ENCODE measurements around the gene KRT17.

The KRT17 gene

DNA sequence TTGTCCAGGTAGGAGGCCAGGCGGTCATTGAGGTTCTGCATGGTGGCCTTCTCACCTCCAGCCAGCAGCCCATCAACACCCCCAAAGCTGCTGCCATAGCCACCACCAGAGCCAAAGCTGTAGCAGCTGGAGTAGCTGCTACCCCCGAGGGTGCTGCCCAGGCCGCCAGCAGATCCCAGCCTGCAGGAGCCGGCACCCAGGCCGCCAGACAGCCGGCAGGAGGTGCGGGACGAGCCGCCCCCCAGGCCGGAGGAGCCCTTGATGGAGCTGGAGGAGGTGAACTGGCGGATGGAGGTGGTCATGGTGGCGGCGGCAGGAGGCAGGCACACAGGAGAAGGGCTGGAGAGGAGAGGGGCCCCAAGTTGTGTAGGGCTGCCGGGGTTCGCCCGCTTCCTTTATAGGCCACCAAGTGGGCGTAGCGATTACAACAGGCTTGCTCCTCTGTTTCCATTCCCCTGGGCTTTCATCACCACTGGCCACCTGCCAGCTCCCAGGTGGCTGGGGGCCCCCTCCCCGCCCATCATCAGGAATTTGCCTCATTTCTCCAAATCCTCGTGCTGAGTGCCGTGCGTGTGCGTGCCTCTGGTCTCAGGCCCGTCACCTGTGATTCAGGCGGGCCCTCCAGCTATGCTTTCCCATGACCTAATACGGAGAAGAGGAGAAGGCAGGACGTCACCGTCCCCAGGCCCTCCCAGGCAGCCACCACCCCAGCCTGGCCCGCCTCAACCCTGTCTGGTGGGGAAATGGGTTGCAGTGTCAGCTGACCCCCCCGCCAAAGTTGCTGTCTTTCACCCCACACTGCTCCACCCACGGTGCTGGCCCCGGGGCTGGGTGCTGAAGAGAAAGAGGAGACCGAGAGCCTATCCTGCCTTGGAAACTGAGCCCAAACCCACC lies at the start of gene KRT17:
Gene KRT17, minus strand, starts transcription at position 368 of the 894 bp plus-strand sequence. Its CDS starts 66 bp downstream, at position 302.
- H3K4me1 Mint-ChIP-seq (ENCODE audit: low read depth) = no peaks in the 10 kb centered on the region
- no peak within 1 kb of the TSS for H3K4me3 Mint-ChIP-seq
- H3K9me3 Mint-ChIP-seq = no peaks in the 10 kb centered on the region
- no peaks in the 10 kb centered on the region for H3K27me3 Mint-ChIP-seq (ENCODE audit: low read depth)
- no peak within 1 kb of the TSS for H3K27ac Mint-ChIP-seq
- no peaks in the 10 kb centered on the region for H3K36me3 Mint-ChIP-seq (ENCODE audit: low read depth)

DNA sequence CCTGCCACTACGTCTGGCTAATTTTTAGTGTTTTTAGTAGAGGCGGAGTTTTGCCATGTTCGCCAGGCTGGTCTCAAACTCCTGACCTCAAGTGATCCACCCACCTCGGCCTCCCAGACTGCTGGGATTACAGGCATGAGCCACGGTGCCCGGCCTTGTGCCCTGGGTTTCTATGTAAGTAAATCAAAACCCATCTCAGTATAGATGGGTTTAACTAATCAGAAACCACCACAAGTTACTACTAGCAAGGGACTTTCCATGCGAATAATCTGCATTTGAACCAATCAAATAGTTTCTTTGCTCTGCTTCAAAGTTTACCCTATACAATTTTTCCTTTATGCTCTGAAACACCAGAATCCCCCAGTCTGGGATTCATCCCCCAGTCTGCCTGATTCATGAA lies 47.8 kb upstream of the KRT17 start:
- Mint-ChIP-seq H3K4me3 (no peak overlapping the region), H3K27me3 (ENCODE audit: low read depth) (no peaks in the 10 kb centered on the region), H3K4me1 (ENCODE audit: low read depth) (peaks cover 42% of the 10 kb centered on the region), H3K27ac (peak overlapping the region; percentile 42), H3K9me3 (no peaks in the 10 kb centered on the region), H3K36me3 (ENCODE audit: low read depth) (peaks cover 5% of the 10 kb centered on the region)

DNA sequence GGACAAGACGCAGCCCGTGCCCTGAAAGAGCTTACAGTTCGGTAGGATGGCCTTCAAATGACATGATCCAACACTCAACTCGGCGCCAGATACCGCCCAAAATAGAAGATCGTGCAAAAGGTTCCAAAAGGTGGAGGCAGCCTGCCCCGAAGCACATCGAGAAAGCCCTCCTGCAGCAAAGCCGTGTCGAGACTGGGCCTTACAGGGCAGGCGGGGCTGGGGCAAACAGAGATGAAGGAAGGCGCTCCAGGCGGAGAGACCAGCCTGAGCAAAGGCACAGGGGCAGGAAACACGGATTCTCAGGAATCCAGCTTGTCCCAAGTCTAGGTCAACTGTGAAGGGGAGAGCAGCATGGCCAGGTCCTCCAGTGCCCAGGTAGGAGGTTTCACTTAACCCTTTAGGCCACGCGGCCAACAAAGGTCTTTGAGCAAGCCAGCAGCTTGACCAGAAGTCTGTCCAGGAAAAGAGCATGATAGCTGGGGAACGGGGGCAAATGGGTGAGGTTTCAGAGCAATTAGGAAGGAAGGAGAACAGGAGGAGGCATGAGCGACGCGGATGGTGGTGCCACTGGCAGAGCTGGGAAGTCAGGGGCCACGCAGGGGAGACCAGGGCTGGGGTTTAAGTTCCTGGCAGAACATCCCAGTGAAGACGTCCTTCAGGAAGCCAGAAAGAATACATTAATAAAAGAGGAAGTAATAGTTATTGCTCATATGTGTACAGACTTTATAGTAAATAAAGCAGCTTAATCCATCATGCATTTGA lies 43.1 kb upstream of the KRT17 start:
- Mint-ChIP-seq H3K27ac (peak overlapping the region; percentile 94), H3K27me3 (ENCODE audit: low read depth) (peaks cover 10% of the 10 kb centered on the region), H3K4me3 (peak overlapping the region; percentile 73), H3K9me3 (no peaks in the 10 kb centered on the region), H3K4me1 (ENCODE audit: low read depth) (peaks cover 38% of the 10 kb centered on the region), H3K36me3 (ENCODE audit: low read depth) (peaks cover 3% of the 10 kb centered on the region)

DNA sequence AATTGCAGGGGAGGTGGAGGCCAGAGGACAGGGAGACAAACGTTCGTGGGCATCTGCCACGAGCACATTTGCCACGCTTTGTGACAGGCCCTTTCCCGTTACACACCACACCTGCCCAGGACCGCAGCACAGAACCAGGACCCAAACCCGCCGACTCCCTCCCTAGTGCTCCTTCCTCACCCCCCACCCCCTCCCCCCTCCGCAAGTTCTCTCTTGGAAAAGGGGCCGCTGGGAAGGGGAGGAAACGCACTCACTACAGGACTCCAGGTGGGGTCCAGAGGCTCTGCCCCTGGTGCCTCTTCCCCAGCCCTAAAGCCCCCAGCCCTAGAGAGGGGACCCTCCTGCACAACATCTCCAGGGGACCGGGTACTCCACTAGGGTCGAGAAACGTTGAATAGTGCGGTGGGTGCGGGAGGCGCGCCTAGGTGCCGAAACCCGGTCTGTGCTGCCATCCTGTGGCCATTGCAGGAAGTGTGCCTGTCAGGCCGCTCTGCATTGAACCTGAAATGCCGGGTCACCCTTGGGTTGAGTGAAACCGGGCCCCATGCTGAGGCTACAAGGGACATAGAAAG lies 42.4 kb upstream of the KRT17 start:
- peak overlapping the region; percentile 94 for H3K27ac Mint-ChIP-seq
- no peaks in the 10 kb centered on the region for H3K9me3 Mint-ChIP-seq
- peaks cover 3% of the 10 kb centered on the region for H3K36me3 Mint-ChIP-seq (ENCODE audit: low read depth)
- peaks cover 10% of the 10 kb centered on the region for H3K27me3 Mint-ChIP-seq (ENCODE audit: low read depth)
- peak overlapping the region; percentile 75 for H3K4me3 Mint-ChIP-seq
- H3K4me1 Mint-ChIP-seq (ENCODE audit: low read depth) = peaks cover 36% of the 10 kb centered on the region

DNA sequence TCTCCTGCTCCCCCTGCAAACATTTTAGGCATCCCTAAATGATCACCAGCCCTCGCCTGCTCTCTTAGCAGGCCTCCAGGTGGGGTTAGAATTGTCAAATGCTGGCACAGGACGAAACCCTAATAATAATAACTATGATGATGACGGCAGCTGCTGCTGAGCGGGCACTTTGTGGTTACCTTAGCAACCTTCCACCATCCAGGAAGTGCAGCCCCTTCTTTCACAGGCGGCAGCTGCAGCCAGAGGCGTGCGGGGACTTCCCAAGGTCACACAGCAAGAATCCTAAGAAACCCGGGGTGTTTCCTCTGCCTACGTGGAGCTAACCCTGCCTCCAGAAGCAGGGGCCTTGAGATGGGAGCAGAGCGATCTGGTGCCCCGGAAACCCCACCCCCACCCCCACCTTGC lies 41.9 kb upstream of the KRT17 start:
- Mint-ChIP-seq H3K4me1 (ENCODE audit: low read depth) (peaks cover 36% of the 10 kb centered on the region), H3K27ac (peak overlapping the region; percentile 94), H3K4me3 (peak overlapping the region; percentile 75)

DNA sequence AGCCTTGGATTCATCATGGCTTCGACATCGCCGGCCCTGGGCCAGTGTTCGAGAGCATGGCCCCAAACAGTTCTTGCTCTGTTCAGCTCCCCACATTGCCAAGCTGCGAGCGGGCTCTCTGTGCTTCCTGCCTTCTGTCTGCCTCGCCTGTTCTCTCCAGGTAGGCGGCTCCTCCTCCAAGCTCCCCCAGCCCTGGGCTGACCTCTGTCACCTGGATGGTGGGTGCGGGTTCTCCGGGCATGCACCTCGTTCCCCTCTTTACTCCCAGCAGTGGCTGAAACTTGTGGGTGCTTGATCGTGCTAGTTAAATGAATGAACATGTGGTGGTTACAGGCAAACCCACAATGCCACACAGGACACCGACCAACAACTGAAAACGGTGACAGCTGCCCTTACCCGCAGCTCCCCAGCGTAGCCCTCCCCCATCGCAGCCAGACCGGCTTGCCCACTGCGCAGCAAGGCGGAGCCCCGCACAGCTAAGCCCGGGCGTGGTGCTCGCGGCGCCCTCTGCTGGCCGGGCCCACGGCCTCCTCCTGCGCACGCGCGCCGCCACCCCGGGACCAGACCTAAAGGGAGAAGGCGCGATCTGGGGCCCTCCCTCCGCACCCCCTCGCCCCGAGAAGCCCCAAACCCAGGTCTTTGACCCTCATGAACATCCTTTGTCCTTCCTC lies 41.3 kb upstream of the KRT17 start:
- H3K4me1 Mint-ChIP-seq (ENCODE audit: low read depth) = peaks cover 36% of the 10 kb centered on the region
- H3K27me3 Mint-ChIP-seq (ENCODE audit: low read depth) = peaks cover 10% of the 10 kb centered on the region
- no peaks in the 10 kb centered on the region for H3K36me3 Mint-ChIP-seq (ENCODE audit: low read depth)
- H3K9me3 Mint-ChIP-seq = no peaks in the 10 kb centered on the region
- H3K27ac Mint-ChIP-seq = peak overlapping the region; percentile 94
- peak overlapping the region; percentile 75 for H3K4me3 Mint-ChIP-seq

More for the DNA sequence above, 41.9 kb upstream of the KRT17 start:
- H3K9me3 Mint-ChIP-seq = no peaks in the 10 kb centered on the region
- H3K36me3 Mint-ChIP-seq (ENCODE audit: low read depth) = peaks cover 2% of the 10 kb centered on the region
- peaks cover 10% of the 10 kb centered on the region for H3K27me3 Mint-ChIP-seq (ENCODE audit: low read depth)

DNA sequence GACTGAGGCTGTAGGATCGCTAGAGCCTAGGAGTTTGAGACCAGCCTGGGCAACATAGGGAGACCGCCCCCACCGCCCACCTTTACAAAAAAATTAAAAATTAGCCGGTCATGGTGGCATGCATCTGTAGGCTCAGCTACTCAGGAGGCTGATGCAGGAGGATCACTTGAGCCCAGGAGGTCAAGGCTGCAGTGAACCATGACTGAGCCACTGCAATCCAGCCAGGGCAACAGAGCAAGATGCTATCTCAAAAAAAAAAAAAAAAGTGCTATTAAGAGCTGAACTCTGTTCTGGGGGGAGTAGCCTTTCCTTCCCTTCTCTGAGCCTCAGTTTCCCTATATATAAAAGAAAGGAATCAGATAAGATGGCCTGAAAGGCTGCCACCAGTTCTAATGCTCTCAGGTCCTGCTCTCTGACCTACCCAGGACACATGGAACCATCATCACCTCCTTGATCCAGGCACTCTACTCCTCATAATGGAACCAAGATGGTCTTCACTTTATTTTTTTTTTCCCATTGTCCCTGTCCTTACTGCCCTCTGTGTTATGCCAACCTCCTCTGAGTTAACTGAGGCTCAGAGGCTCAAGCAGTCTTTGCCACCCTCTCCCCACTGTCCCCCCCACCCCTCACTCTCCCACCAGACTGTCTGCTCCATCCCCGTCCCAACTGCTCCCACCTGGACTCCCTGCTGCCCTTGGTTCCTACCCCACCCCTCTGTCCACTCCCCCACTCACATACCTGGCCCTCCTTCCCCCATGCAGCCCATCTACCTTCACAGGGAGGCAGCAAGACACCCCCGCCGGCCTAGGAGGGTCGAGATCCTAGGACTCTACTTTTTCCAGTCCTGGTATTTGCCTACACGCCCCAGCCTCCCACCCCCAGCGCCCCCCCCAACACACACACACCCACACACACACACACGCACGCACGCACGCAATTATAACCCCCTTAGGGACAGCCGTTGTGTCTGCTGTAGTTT lies 40.5 kb upstream of the KRT17 start:
- peaks cover 10% of the 10 kb centered on the region for H3K27me3 Mint-ChIP-seq (ENCODE audit: low read depth)
- peak overlapping the region; percentile 75 for H3K4me3 Mint-ChIP-seq
- H3K27ac Mint-ChIP-seq = no peak overlapping the region
- no peaks in the 10 kb centered on the region for H3K9me3 Mint-ChIP-seq
- no peaks in the 10 kb centered on the region for H3K36me3 Mint-ChIP-seq (ENCODE audit: low read depth)
- H3K4me1 Mint-ChIP-seq (ENCODE audit: low read depth) = peaks cover 33% of the 10 kb centered on the region

DNA sequence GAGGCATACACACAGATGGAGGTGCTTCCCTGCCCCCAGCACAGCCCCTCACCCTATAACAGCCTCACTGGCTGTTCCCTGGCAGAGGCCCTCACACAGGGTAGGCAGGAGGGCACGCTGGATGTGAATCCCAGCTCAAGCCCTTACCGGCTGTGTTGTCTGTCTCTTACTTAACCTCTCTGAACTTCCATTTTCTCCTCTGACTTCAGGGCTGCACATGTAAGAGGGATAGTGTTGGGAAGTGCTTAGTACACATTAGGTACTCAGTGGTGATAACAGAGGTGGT lies 39.7 kb upstream of the KRT17 start:
- Mint-ChIP-seq H3K4me3 (no peak overlapping the region), H3K36me3 (ENCODE audit: low read depth) (no peaks in the 10 kb centered on the region), H3K9me3 (no peaks in the 10 kb centered on the region), H3K4me1 (ENCODE audit: low read depth) (peaks cover 26% of the 10 kb centered on the region), H3K27me3 (ENCODE audit: low read depth) (peaks cover 10% of the 10 kb centered on the region), H3K27ac (no peak overlapping the region)

DNA sequence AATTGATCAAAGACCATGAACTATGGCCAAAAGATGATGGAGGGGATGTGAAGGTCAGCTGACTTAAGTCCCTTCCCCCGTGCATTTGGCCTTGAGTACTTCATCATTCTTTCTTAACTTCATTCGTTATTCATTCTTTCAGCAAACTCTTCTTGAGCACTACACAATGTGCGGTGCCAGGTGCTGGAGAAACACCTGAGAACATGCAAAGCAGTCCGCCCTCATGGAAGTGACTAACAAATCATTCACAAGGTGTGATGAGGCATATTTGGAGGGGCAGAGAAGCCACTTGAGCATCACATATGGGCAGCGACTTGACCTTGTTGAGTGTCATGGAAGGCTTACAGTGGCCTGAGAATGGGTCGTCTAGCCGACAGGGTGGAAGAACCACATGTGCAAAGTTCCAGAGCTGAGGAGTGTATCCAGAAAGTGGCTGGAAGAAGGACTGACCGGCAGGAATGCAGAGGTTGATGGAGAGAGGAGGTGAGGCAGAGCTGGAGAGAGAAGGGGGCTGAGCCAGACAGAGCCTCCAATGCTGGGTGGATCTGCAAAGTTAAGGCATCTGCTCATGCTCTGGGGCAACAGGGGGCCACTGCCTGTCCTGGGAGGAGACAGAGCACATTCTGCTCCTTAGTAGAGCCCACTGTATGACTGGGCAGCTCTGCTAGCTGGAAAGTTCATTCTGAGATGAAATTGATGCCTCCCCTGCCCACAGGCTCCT lies 39.2 kb upstream of the KRT17 start:
- Mint-ChIP-seq H3K27me3 (ENCODE audit: low read depth) (peaks cover 10% of the 10 kb centered on the region), H3K4me1 (ENCODE audit: low read depth) (peaks cover 24% of the 10 kb centered on the region), H3K36me3 (ENCODE audit: low read depth) (no peaks in the 10 kb centered on the region), H3K4me3 (no peak overlapping the region), H3K27ac (no peak overlapping the region), H3K9me3 (no peaks in the 10 kb centered on the region)

DNA sequence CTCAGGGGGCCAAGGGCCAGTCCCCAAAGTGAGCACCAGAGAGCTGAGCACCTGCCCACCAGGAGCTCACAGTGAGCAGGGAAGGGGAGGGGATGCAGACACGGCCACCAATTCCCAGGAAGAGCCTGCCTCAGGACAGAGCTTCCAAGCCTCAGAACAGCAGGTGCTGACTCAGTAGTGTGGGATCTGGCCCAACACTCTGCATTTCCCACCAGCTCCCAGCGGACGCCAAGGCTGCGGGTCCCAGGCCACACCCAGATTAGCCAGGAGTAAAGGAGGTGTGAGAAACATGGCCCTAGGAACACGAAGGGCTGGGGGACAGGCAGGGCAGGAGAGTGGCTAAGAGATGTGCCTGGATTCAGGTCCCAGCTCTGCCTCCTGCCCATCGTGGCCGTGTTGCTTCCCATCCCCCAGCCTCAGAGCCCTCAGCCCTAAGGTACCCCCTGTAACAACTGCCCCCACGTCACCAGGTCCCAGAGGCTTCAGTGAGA lies 35.9 kb upstream of the KRT17 start:
- Mint-ChIP-seq H3K27me3 (ENCODE audit: low read depth) (peaks cover 6% of the 10 kb centered on the region), H3K4me1 (ENCODE audit: low read depth) (peaks cover 5% of the 10 kb centered on the region), H3K9me3 (no peaks in the 10 kb centered on the region), H3K36me3 (ENCODE audit: low read depth) (no peaks in the 10 kb centered on the region), H3K4me3 (no peak overlapping the region), H3K27ac (no peak overlapping the region)

DNA sequence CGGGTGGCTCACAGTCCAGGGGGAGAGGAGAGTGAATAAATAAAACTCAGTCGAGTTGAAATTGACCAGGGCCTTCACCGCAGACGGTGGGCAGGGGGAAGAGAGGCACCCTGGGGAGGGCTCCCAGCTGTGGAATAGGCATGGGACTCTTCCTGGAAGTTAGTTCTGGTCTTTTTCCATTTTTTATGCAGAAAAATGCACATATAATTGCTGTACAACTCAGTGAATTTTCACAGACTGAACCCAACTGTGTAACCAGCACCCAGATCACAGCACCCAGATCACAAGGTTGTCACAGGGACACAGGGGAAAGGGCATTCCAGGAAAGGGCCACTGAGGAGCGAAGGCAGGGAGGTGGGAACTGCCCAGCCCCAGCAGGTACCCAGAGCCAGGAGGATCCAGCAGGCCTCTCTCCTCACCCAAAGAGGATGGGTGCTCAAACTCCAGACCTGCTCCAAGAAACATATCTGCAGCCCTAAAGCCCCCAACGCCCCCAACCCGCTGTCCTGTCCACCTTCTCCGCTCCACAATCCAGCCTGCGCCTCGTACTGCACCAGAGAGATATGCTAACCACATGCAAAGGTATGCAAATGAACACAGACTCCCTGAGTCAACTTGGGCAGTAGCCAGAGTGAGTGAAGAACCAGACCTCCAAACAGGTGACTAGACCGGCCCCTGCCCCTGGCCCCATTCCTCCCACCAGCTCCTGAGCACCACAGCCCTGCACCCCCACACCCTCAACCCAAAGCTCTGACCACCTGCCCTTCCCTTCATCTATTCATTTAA lies 35.2 kb upstream of the KRT17 start:
- no peaks in the 10 kb centered on the region for H3K36me3 Mint-ChIP-seq (ENCODE audit: low read depth)
- H3K27me3 Mint-ChIP-seq (ENCODE audit: low read depth) = peaks cover 6% of the 10 kb centered on the region
- H3K4me3 Mint-ChIP-seq = no peak overlapping the region
- H3K27ac Mint-ChIP-seq = no peak overlapping the region
- peaks cover 4% of the 10 kb centered on the region for H3K4me1 Mint-ChIP-seq (ENCODE audit: low read depth)
- H3K9me3 Mint-ChIP-seq = no peaks in the 10 kb centered on the region

DNA sequence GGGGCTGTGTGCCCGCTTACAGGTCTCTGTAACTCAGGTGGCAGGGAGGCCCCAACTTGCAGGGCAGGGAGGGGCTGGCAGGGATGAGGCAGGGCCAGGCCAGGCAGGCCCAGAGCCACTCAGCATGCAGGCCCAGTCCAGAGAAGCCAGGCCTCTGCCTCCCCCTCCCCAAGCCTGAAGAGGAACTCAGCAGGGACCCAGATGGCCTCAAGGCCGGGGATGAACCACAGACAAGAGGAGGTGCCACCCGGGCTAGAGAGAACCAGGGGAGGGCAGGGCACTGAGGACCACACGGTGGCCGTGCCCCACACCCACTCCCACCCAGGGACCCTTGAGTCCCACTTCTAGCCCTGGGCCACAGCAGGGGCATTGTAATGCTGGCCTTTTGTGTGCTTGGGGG lies 34.5 kb upstream of the KRT17 start:
- no peak overlapping the region for H3K4me3 Mint-ChIP-seq
- H3K27ac Mint-ChIP-seq = no peak overlapping the region
- no peaks in the 10 kb centered on the region for H3K9me3 Mint-ChIP-seq
- H3K36me3 Mint-ChIP-seq (ENCODE audit: low read depth) = no peaks in the 10 kb centered on the region
- H3K4me1 Mint-ChIP-seq (ENCODE audit: low read depth) = peaks cover 4% of the 10 kb centered on the region
- H3K27me3 Mint-ChIP-seq (ENCODE audit: low read depth) = peaks cover 6% of the 10 kb centered on the region
